Chondrocyte (in vitro differentiated cells): ENCODE data around the gene GJA1. TPM values are rescaled to one million over a fixed set of nuclear protein-coding genes. Genes with fewer than 3 reads are reported as not detected.

ENCODE experiments used
- DNase-seq: peaks from one replicate; pipeline ENCODE4 v3.0.0; 2021; ENCODE audit warnings: mixed read lengths, low spot score
- H3K27ac Mint-ChIP-seq: one replicate; pipeline ENCODE4 v1.8.0; 2021; ENCODE audit warnings: mild to moderate bottlenecking, moderate library complexity, mixed read lengths; ENCODE audit not compliant: unreplicated experiment
- H3K27me3 Mint-ChIP-seq: 2 replicates; pipeline ENCODE4 v1.8.0; 2021; ENCODE audit warnings: low read depth, mixed read lengths
- H3K36me3 Mint-ChIP-seq: 2 replicates; pipeline ENCODE4 v1.8.0; 2021; ENCODE audit warnings: low read depth, mixed read lengths
- H3K4me1 Mint-ChIP-seq: 2 replicates; pipeline ENCODE4 v1.8.0; 2021; ENCODE audit warnings: low read depth, mild to moderate bottlenecking, mixed read lengths
- H3K4me3 Mint-ChIP-seq: one replicate; pipeline ENCODE4 v1.8.0; 2021; ENCODE audit warnings: mild to moderate bottlenecking, moderate library complexity, mixed read lengths; ENCODE audit not compliant: unreplicated experiment
- H3K9me3 Mint-ChIP-seq: 2 replicates; pipeline ENCODE4 v1.8.0; 2021; ENCODE audit warnings: low read depth, mixed read lengths
- total RNA-seq: library from RNA; stranded (reverse); gene quantifications from 3 replicates; pipeline ENCODE4 v1.2.1, GENCODE V29; 2021
- TF ChIP-seq, protein P1 (sequence below): fragments of 200-600 bp; sonication (generic); IDR thresholded peaks from 2 replicates; pipeline ENCODE4 v1.5.0; 2021; ENCODE audit warnings: antibody characterized with exemption, mild to moderate bottlenecking, moderate library complexity

The GJA1 gene
- total RNA-seq, 1 donor from 2014 or later: 295 TPM

DNA sequence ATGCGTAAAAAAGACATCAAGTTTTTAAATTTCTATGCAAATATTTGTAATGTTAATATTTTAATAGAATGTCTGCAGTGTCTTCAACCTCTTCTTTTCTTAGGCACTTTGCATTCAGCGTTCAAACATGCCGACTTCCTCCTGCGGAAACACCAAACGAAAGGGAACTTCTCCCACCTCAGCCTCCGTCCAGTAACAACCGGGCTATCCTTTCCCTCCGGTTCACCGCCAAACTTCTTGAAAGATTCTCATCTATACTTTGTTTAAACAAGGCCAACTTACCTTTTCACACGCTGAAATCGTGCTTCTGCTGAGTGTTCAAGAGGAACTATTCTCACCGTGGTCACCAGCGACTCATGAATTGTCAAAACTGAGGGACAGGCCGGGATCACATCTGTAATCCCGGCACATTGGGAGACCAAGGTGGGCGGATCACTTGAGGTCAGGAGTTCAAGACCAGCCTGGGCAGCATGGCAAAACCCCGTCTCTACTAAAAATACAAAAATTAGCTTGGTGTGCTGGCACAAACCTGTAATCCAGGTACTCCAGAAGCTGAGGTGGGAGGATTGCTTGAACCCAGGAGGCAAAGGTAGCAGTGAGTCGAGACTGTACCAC, 44.8 kb downstream of the GJA1 start:
- TF ChIP-seq, protein P1, sequence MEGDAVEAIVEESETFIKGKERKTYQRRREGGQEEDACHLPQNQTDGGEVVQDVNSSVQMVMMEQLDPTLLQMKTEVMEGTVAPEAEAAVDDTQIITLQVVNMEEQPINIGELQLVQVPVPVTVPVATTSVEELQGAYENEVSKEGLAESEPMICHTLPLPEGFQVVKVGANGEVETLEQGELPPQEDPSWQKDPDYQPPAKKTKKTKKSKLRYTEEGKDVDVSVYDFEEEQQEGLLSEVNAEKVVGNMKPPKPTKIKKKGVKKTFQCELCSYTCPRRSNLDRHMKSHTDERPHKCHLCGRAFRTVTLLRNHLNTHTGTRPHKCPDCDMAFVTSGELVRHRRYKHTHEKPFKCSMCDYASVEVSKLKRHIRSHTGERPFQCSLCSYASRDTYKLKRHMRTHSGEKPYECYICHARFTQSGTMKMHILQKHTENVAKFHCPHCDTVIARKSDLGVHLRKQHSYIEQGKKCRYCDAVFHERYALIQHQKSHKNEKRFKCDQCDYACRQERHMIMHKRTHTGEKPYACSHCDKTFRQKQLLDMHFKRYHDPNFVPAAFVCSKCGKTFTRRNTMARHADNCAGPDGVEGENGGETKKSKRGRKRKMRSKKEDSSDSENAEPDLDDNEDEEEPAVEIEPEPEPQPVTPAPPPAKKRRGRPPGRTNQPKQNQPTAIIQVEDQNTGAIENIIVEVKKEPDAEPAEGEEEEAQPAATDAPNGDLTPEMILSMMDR: no peak
- H3K4me3 Mint-ChIP-seq: no peak overlapping the region
- H3K4me1 Mint-ChIP-seq: peaks cover 6% of the 10 kb centered on the region
- no peaks in the 10 kb centered on the region for H3K36me3 Mint-ChIP-seq
- no peaks in the 10 kb centered on the region for H3K9me3 Mint-ChIP-seq
- no peaks in the 10 kb centered on the region for H3K27me3 Mint-ChIP-seq
- DNase-seq: no peak
- H3K27ac Mint-ChIP-seq: no peak overlapping the region

DNA sequence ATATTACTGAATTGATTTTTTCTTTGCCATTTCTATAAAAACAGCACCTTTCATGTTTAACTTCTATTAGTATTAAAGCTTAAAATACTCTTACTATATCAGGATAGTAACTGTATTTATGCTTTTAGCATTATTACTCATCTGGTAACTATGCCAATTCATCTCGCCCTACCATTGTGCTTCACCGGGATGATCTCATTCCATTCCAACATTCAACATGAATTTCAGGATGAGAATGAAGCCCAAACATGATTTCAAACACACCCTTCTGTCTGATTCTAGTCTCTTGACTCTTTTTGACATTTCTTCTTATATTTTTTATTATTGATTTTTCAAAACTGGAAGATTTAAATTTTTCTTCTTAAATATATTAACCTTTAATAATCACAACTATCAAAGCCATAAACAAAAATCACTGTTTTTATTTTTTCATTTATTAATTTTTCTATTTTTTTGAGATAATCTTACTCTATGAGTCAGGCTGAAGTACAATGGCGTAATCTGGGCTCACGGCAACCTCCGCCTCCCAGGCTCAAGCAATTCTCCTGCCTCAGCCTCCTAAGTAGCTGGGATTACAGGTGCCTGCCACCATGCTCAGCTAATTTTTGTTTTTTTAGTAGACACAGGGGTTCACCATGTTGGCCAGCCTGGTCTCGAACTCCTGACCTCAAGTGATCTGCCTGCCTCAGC, 46.7 kb downstream of the GJA1 start:
- TF ChIP-seq, protein P1: no peak
- no peaks in the 10 kb centered on the region for H3K9me3 Mint-ChIP-seq
- no peak overlapping the region for H3K4me3 Mint-ChIP-seq
- DNase-seq: no peak
- H3K4me1 Mint-ChIP-seq: peaks cover 6% of the 10 kb centered on the region
- no peaks in the 10 kb centered on the region for H3K36me3 Mint-ChIP-seq
- peak overlapping the region; percentile 54 for H3K27ac Mint-ChIP-seq
- H3K27me3 Mint-ChIP-seq: no peaks in the 10 kb centered on the region

DNA sequence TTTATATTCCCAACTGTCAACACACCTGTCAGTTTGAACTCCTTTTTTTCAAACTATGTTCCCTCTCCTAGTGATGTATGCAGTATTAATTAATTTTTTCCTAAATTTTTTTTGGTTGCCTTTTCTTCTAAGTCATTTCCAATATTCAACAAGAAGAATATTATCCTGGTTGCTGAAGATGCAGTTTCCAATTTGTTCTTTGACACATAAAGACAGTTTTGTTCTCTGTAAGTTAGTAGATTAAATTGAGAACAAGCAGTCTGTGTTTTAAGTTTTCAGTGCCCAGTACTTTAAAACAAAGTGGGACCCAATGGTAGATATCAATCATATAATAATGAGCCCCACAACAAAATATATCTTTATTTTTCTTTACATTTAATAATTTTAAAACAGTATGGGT, 47.3 kb downstream of the GJA1 start:
- Mint-ChIP-seq H3K36me3 (no peaks in the 10 kb centered on the region), H3K4me3 (no peak overlapping the region), H3K27ac (no peak overlapping the region), H3K4me1 (peaks cover 6% of the 10 kb centered on the region), H3K27me3 (no peaks in the 10 kb centered on the region), H3K9me3 (no peaks in the 10 kb centered on the region)
- DNase-seq: no peak
- TF ChIP-seq, protein P1: no peak

DNA sequence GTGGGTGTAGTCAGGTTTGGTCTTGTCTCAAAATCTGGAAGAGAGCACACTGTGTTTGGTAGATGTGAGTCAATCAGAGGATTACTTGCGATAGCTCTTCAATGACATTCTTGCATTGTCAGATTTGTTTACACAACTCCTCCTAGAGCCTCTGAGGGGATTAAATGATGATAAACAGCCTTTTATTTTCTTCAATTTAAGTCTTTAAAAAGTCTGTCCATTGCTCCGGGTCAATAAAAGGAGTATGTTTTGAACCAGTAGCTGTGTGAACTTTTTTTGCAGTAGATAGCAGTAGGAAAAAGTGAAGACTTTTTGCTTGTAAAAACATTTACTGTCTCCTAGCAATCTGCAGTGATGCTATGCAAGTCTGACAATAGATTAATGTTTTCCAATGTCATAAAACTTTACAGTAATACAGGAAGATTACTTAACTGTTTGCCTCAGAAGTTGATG, 49.9 kb downstream of the GJA1 start:
- Mint-ChIP-seq H3K27ac (no peak overlapping the region), H3K27me3 (no peaks in the 10 kb centered on the region), H3K4me3 (no peak overlapping the region), H3K36me3 (no peaks in the 10 kb centered on the region), H3K4me1 (peaks cover 6% of the 10 kb centered on the region), H3K9me3 (no peaks in the 10 kb centered on the region)
- TF ChIP-seq, protein P1: no peak
- no peak for DNase-seq

DNA sequence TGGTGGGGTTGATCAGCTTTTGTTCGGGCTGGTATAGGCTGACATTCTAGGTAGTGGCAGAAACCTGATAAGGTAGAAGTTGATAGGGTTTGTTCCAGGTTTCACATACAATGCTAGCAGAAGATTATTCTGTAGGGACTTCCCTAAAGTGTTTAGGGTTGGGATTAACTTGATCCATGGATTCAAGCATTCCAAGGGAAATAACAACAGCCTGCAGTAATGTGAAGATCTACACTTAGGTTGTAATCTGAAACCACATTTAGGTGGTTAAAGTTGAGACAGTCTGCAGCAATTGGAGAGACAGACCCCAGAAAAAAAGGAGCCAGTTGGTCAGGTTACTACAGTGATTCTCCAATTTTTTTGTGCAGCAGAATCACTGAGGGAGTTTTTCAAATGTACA, 56.1 kb downstream of the GJA1 start:
- no peak for DNase-seq
- no peaks in the 10 kb centered on the region for H3K9me3 Mint-ChIP-seq
- H3K27ac Mint-ChIP-seq: no peak overlapping the region
- no peaks in the 10 kb centered on the region for H3K27me3 Mint-ChIP-seq
- no peaks in the 10 kb centered on the region for H3K36me3 Mint-ChIP-seq
- H3K4me1 Mint-ChIP-seq: no peaks in the 10 kb centered on the region
- no peak overlapping the region for H3K4me3 Mint-ChIP-seq
- TF ChIP-seq, protein P1: no peak
